GM12892 (cell line): ENCODE data around the gene RNU1-3.
"Not testable (repeated sequence)": the region's sequence is repeated elsewhere in the genome, so short reads cannot be mapped to it uniquely, and the experiment has no call there.

ENCODE experiments used
- POLR2A ChIP-seq: IDR thresholded peaks from 2 replicates; pipeline ENCODE4 v1.6.1; 2011; ENCODE audit warnings: low read depth, low read length, control low read depth
- POLR2AphosphoS5 ChIP-seq: IDR thresholded peaks from 2 replicates; pipeline ENCODE4 v1.6.1; 2011; ENCODE audit warnings: low read depth, low read length, control low read depth
- TAF1 ChIP-seq: IDR thresholded peaks from 2 replicates; pipeline ENCODE4 v1.6.1; 2011; ENCODE audit warnings: low read depth, mild to moderate bottlenecking, control low read depth, low read length, borderline replicate concordance

GRCh38 chr1:16629916-16630530, 36.7 kb downstream of the RNU1-3 start:
- TF ChIP-seq POLR2A, TAF1, POLR2AphosphoS5: not testable (repeated sequence)
